CD4-positive, alpha-beta T cell treated with Interleukin-17A for 4 hours (primary cell): Measurements from ENCODE around the gene NEDD4L.

Experiments
- DNase-seq: peaks from one replicate; pipeline ENCODE4 v3.0.0-alpha.2; 2020; ENCODE audit warnings: mixed read lengths

Gene NEDD4L

DNA sequence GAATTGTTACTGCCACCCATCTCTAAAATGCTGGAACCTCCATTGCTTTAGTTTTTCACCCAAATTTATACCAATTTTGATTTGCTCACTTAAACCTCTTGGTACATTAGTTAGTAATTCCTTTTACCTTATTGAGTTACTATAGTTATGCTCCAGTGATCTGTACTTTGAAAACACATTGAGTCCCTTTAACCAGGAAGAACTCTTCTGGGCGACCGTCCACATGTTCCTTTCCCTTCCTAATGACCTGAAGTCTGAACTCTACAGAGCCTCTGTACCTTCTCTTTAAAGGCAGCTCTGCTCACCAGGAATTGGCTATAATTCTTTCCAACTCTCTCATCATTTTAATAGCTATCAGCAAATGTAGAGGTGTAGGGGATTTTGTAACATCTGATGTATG, 290.0 kb downstream of the NEDD4L start:
- DNase-seq = no peak

DNA sequence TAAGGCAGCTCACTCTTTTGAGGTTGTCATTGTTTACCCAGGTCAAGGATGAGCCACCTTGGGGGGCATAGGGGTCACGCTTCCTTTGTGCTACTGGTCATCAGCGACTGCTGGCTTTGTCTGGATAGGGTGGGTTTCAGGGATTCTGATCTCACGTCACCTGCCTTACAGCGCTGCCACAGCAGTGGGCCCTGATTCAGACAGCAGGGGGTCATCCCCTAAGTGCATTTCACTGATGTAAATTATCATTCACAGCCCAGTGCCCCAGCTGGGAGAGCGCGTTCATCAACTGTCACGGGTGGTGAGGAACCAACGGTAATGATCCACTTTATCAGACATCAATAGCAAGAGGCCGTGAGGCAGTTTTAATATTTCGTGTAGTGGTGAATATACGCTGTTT, 291.2 kb downstream of the NEDD4L start:
- DNase-seq = no peak

DNA sequence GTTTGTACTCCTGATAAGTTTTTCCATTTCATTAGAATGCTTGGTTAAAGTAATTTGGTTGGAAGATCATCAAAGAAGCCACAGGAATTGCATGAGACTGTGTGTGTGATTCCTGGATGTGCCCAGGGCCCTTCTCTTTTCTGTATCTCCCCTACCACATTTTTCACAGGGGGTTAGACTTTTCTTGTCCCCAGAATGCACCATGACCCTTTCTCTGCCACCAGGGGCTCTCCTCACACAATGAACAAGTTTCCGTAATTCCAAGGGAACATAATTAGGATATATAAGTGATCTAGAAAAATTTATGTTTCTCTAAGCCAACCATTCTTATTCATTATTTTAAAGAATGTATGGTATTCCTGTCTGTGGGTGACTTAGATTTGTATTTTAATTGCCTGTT, 291.8 kb downstream of the NEDD4L start:
- no peak for DNase-seq

DNA sequence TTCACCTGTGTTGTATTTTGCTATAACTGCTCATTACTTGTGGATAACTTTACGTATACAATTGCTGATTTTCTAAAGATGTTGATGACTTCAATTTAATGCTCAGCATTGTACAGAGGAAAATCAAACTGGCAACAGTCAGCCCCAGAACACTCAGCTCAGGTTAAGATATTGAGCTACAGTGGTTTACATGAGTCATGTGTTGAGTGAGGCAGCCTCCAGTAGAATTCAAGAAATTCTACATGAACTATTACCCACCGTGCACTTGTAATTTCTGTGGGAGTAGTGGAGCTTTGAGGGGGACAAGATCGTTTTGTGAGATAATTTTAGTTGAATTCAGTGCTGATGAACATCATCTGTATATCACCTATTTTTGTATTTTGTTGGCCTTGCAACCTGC, 292.6 kb downstream of the NEDD4L start:
- DNase-seq = no peak

DNA sequence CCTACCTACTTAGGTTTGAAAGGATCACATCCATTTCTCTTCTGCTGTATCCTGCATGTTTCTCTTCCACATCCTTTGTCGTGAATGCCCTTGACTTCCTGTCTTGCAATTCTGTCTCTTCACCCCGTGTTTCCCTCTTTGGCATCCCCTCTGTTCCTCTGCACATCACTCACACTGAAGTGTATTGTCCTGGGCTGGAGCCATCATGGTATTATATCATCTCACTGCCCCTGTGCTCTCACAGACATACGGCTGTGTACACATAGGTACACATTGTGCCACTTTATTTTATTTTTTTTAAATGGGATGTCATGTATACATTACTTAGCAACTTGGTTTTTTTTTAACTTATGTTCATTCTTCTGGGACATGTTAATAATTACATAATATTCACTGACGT, 293.3 kb downstream of the NEDD4L start:
- DNase-seq = no peak

DNA sequence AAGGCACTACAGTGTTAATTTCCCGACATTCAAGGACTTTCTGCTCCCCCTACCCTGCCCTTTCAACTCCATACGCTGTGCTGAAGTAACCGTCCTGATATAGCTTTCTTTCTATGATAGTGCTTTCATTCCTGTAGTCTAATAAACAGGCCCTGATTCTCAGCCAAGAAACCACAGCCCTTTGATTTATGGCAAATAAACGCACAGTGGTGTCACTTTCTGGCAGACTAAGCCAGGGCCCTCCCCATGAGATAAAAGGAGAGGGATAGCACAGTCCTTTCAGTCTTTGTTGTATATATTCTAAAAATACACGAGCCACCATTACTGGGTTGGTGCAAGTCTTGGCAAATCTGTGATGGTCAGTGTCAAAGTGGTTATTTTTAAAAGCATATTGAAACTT, 293.7 kb downstream of the NEDD4L start:
- no peak for DNase-seq

DNA sequence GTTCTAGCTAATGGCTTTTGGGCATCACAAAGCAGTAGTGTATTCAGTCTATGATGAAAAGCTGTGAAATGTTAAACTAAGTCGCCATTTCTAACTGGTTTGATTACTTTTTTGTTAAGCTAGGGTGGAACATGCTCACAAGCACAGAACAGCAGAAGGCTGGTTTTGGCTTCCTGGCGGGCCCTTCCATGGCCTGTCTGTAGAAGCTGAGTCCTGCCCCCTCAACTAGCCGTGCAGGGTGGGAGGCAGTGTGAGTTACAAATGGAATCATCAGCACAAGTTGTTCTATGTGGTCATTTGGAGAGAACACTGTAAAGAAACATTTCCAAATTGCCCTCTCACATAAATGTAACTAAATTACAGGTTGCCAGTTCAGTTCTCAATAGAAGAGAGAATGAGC, 294.1 kb downstream of the NEDD4L start:
- no peak for DNase-seq

DNA sequence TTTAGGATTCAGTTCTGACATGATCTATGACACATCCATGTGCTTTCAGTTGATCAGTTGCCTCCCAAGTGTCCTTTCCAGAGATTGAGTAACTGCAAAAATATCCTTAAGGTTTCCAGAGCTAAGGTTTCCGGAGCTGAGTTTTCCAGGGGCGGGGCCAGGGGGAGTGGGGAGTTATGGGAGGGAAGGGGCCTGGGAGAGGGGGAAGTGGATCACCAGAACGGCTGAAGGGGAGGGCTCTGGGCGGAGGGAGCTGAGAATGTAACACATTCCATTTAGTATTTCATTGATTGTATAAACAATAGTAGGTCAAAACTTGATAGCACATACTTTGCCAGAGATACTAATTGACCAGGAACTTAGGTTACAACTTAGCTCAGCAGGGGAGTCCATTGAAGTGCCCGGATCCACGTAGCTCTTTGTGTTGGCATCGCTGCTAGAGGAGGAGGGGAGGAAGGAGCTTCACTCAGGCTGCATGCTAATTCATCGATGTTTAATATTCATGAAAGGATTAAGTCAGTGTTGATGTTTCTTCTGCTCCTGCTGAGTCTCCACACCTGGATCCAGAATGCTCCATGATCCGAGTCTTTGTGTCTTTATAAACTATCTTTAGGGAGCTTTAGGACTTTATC, 295.1 kb downstream of the NEDD4L start:
- DNase-seq = no peak

DNA sequence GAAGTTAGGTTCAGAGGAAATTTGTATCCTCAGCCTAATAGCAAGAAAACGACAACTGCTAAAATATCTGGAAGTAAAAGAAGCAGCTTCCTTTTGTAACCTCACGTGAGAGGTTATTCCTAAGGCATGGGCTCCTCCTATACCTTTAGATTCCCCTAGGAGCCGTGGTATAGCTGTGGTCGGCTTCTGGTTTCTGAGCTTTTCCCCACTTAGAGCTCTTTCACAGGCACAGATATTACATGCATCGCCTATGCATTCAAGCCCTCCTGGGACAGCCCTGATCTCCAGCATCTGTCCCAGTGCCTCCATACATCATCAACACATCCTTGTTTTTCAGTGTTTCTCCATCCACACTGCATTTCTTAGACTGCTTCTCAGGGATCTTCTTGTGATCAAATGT, 295.9 kb downstream of the NEDD4L start:
- DNase-seq = no peak

DNA sequence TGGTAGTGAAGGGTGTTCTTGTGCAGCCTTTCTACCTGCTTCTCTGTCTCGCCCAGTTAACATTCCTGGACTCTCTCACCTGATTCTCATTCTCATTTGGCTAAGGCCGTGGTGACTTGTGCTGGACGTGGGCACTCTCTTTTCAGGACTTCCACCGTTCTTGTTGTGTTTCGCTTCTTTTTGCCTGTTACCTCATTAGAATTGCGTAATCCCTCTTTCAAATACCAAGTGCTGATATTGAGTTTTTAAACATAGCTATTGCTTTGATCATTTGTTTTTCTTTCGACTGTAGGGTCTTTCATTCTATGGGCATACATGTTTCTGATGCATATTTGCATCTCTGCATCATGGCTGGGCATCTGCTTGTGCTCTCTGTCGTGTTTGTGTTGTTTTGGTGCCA, 297.9 kb downstream of the NEDD4L start:
- DNase-seq = no peak

DNA sequence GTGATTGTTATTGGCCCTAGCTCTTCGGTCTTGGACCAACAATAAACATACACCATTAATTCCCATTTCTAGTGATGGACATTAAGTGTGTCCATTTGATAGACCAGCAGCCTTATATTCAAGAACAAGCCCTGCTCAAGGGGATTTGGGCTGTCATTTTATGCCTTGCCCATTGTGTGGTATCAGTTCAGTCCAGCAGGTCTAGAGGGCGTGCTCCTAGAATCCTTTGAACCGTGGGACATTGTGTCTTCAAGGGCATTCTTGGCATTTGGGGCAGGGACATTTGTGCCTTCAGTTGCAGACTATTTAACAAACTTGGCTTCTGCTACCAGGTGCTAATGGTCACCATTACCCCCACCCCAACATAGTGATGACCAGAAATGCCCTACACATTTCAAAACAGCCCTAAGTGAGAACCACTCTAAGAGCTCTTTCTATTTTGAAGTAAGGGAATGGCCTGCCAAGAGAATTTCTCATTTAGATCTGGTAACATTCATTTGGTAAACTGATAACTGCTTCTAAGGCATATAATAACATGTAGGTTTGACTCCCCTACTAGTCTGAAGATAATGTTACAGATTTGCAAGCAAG, 300.1 kb downstream of the NEDD4L start:
- no peak for DNase-seq

DNA sequence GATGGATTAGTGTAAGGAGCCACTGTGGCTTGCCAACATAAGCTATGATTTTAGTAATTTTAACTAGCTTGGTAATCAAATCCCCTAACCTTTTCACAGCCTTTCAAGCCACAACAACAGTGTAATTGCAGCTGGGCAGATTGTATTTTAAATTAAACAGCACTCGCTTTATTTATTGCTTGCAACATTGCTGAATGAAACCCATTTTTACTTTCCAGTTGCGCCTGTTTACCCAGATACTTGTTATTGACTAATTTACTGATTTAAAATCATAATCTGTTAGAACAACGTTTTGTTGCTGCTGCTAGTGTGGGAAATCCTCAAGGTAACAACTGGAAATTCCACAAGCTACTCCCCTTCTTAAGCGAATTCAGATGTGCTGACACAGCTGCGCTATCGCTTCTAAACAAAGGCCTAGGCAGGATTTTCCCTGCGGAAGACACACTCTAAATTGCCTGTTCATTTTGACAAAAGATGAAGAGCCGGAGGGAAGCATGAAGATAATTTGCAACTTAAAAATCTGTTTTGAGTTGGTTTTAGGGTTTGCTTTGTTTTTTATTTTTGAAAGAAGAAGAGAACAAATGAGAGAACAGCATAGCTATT, 300.9 kb downstream of the NEDD4L start:
- no peak for DNase-seq

DNA sequence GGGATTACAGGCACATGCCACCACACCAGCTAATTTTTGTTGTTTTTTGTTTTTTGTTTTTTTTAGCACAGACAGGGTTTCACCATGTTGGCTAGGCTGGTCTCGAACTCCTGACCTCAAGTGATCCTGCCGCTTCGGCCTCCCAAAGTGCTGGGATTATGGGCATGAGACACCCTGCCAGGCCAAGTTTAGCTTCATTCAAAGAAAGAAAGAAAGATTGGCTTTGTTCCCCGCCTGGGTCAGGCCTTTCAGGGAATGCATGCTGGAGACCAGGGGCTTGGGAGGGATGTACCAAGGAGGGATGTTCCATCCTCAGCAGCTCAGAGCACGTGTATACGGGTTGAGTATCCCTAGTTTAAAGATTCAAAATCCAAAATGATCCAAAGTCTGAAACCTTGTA, 301.8 kb downstream of the NEDD4L start:
- DNase-seq = no peak

DNA sequence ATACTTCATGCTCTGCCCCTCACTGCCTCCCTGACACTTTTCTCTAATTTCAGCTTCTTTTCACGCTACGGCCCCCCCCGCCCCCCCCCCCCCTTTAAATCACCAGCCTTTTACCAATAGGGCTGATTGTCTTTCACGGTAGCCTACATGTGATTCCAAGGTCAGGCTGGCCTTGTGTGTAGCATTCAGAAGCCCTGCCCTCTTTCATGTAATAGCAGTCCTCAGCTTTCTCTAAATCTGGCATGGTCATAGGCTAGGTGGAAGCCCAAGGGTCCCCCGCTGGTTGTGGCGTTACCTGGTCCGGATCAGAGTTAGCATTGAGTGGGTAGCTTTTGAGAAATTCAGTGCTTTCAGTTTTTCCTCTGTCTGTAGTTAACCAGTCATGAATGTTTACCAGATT, 303.1 kb downstream of the NEDD4L start:
- no peak for DNase-seq

DNA sequence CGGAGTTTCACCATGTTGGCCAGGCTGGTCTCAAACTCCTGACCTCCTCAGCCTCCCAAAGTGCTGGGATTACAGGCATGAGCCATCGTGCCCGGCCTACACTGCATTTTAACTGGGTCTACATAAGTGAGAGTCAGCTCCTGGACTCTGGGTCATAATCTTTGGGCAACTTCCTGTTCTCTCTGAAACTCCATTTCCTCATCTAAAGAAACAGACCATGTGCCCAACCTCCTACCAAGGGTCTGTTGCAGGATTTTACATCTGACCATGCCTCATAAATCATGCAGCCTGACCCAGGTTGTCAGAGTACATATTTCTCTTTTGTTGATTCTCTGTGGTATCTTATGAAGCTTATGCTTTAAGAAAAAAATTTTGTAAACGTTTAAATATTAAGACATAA, 304.5 kb downstream of the NEDD4L start:
- no peak for DNase-seq

DNA sequence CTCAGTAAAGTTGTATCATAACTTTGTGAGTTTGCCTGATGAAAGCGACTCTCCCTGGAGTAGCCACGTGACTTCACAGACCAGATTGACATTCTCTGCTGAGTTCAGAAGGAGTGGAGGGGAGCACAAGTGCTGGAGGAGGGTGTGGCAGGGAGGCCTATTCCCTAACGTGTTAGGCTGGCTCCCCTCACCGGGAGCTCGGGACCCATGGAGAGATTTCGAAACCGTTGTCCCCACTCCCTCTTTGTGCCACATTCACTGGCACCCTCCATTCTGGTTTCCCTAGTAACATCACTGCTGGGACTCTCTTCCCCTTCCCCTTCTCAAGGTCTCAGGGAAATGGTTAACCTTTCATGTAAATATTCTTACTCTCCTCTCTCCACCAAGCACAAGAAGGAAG, 304.9 kb downstream of the NEDD4L start:
- no peak for DNase-seq

DNA sequence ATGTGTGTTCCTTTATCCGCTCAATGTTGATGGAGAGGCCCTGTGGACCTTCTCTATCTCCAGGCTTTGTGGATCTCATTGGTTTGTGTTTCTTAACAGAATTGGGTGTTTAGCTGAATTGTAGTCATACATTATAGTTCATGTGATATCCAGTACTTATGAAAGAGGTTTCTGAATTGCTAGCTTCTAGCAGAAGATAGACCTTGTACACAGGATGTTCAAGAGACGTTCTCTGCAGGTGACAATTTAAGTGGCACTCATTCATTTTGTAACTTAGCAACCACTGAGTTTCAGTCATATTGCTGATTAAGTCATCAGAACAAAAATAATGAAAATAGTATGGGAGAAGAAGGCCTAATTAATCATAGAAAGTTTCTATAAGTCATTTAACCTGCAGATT, 305.6 kb downstream of the NEDD4L start:
- no peak for DNase-seq

DNA sequence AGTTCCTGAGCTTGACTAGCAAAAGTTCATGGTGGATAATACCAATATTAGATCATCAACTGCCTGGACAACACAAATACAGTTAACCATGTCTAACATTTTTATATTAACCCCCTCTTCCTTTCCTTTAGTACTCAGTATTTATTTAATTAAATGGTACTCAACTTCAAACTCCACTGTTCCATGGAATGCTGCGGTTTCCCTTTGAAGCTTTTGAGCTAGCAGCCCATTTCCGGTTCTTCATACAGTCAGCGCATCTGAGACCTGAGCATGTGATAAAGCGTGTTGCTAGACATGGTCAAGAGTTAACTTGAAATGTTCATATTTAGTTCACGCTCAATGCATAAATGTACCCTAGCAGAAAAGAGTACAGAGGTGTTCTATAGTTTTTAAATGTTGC, 306.5 kb downstream of the NEDD4L start:
- no peak for DNase-seq

DNA sequence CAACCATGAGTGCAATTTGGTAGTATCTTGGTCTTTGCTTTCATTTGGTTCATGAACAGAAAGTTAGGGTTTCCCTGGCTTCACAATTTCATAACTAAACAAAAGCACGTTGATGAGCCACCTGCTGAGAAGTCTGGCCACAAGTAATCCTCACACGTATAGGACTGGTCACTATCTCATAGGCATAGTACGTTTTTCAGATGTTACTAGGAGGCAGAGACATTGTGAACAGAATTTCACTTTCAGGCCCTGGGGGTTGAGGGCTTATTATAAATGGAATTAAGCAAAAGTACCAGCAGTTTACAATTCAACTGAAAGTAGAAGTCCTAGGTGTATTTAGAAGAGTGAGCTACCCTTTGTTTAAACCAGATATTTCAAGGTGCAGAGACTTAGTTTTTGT, 307.8 kb downstream of the NEDD4L start:
- DNase-seq = no peak

DNA sequence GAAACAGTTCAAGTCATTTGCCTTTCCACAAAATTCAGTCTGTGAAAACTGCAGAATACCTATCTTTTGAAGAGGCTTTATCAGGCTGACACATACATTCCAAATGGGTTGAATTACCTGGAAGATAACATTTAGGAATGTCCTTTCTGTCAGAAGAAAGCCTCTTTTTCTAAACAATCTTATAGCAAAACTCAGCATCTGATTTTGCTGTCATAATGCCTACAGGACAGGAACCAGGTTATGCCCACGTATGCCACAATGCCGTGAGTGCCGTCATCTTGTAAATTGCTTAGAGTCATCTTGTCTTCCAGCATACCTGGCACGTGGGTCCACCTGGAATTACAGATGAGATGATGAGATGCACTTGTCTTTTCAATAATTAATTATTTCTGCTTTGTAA, 309.6 kb downstream of the NEDD4L start:
- DNase-seq = no peak

DNA sequence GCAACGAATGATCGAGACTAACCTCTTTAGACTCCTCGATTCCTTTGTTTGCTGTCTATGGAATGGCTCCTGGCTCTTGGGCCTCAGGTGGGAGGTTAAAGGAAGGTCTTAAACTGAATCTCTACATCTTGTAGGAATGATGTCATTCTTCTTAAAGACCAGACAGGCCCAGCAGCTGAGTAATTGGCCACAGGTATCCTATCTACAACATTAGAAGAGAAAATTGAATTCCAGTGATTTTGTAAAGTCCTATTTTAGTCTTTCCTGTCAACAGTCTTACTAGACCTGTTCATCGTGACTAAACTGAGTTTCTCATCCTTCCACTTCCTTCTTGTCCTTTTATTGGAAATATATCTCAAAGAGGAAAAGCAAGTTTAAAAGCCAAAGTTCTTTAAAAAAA, 310.0 kb downstream of the NEDD4L start:
- DNase-seq = no peak

DNA sequence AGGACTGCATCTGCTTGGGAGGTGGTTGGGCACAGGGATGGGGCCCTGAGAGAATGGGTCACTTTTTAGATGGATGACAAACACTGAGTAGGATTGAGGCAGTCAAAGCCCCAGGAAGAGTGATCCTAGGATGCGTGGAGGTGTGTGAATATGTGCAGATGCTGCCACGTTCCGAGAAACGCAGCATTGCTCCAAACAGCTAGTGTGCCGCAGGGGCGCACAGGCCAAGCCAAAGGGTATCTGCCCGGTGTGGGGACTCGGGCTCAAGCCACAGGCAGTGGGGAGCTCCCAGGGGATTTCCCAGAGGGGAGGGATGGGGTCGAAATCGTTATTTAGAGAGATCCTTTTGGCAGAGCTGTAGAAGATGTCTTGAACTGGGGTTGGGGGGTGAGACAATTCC, 310.8 kb downstream of the NEDD4L start:
- DNase-seq = no peak

DNA sequence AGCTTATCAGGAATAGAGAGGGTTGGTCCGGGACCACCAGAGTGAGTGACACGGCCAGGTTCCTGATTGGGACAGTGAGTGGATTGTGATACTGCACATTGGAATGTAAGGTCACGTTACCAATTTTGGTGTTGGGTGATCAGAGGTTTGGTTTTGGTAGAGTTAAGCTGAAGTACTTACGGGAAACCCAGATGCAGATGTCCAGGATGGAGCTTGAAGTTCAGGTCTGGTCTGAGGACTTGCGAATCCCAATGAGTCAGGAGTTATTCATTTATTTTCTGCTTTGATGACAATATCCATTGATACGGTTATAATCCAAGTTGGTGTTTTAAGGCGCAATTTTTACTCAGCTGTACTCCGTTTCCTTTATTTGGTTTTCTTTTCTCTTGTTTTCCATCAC, 311.2 kb downstream of the NEDD4L start:
- no peak for DNase-seq

DNA sequence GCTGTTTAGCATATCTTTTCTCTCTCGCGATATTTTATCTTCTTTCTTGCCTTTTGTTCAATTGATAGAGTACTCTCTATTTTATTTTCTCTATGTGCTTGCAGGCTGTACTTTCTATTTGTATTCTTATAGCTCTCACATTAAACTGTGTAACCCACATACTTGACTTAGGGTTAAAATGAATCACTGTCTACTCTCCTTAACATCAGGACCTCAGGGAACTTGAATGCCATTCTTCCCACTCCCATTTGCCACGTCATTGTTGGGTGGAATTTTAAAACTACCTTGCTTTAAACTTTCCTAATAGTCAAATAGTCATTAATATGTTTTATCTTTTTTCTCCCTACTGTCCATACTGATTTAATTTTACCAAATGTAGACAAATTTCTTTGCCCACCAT, 315.2 kb downstream of the NEDD4L start:
- no peak for DNase-seq

DNA sequence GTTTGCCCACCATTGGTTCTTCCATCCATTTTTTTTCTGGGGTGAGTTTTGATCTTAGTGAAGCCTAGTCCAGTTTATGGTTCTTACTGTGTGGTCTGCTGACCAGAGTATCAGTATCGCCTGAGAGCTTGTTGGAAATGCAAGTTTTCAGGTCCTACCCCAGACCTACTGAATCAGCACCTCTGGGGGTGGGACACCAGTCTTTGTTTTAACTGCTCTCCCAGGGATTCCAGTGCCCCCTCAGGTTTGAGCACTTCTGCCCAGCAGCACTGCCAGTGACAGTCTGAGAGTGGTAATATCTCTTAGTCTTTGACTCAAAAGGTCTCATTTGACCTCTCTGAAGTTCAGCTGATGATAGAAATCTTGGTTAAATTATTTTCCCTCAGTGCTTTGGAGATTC, 315.6 kb downstream of the NEDD4L start:
- no peak for DNase-seq
